ENCODE measurements around the gene RALGDS.

- TF ChIP-seq, protein P1, sequence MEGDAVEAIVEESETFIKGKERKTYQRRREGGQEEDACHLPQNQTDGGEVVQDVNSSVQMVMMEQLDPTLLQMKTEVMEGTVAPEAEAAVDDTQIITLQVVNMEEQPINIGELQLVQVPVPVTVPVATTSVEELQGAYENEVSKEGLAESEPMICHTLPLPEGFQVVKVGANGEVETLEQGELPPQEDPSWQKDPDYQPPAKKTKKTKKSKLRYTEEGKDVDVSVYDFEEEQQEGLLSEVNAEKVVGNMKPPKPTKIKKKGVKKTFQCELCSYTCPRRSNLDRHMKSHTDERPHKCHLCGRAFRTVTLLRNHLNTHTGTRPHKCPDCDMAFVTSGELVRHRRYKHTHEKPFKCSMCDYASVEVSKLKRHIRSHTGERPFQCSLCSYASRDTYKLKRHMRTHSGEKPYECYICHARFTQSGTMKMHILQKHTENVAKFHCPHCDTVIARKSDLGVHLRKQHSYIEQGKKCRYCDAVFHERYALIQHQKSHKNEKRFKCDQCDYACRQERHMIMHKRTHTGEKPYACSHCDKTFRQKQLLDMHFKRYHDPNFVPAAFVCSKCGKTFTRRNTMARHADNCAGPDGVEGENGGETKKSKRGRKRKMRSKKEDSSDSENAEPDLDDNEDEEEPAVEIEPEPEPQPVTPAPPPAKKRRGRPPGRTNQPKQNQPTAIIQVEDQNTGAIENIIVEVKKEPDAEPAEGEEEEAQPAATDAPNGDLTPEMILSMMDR (conservative IDR thresholded peaks at IDR 0.05; ENCODE audit: low read depth, low read length) = no peak
- TF ChIP-seq EZH2 (IDR thresholded peaks at IDR 0.05; ENCODE audit: borderline replicate concordance, low read depth, low read length, poor library complexity, severe bottlenecking) = no peak
Measured at GRCh38 chr9:133100506-133101355, 20.3 kb downstream of the RALGDS start.

All from A673 (cell line).